ENCODE measurements around the gene RHOV. TPM values are rescaled to one million over a fixed set of nuclear protein-coding genes. Genes with fewer than 3 reads are reported as not detected.
A peak's percentile ranks its signal among the peaks of the same experiment; 100 is the strongest.

Gene RHOV
- total RNA-seq, 1 donor = 0.36 TPM

DNA sequence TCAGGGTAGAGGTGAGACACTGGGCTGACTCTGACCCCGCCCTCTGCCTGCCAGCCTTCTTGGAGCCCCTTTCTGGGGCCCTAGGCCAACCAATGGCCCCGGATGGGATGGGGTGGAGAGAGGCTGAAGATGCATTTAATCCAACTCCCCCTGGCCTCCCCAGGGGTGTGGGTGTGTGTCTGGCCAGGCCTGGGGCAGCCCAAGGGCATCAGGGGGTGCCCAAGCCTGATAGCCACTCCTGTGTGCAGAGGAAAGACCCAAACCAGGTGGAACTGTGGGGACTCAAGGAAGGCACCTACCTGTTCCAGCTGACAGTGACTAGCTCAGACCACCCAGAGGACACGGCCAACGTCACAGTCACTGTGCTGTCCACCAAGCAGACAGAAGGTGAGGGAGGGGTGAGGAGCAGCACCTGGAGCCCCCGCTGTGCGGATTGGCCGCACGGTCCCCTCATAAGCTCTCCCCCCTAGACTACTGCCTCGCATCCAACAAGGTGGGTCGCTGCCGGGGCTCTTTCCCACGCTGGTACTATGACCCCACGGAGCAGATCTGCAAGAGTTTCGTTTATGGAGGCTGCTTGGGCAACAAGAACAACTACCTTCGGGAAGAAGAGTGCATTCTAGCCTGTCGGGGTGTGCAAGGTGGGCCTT, 20.7 kb downstream of the RHOV start:
- TF ChIP-seq CTCF (IDR thresholded peaks at IDR 0.05; ENCODE audit: extremely low read depth, low read depth, low read length) = no peak
- no peaks in the 10 kb centered on the region for H3K36me3 ChIP-seq (ENCODE audit: insufficient read depth, low read length)
- no peak overlapping the region for H2AFZ ChIP-seq (ENCODE audit: low read length)
- no peaks in the 10 kb centered on the region for H3K79me2 ChIP-seq (ENCODE audit: insufficient read depth, low read length)
- no peak overlapping the region for H3K27ac ChIP-seq (ENCODE audit: low read depth, low read length)
- no peak overlapping the region for H3K4me2 ChIP-seq (ENCODE audit: insufficient read depth, low read length)
- no peaks in the 10 kb centered on the region for H3K9me3 ChIP-seq (ENCODE audit: low read depth, low read length)
- no peaks in the 10 kb centered on the region for H4K20me1 ChIP-seq (ENCODE audit: insufficient read depth, low read length)
- no peaks in the 10 kb centered on the region for H3K27me3 ChIP-seq (ENCODE audit: insufficient read depth, low read length)
- peak; percentile 66 for DNase-seq (ENCODE audit: insufficient read length, low spot score, missing footprints)
- H3K4me3 ChIP-seq (ENCODE audit: insufficient read depth, low read length) = no peak overlapping the region
- no peaks in the 10 kb centered on the region for H3K4me1 ChIP-seq (ENCODE audit: insufficient read depth, low read length)

DNA sequence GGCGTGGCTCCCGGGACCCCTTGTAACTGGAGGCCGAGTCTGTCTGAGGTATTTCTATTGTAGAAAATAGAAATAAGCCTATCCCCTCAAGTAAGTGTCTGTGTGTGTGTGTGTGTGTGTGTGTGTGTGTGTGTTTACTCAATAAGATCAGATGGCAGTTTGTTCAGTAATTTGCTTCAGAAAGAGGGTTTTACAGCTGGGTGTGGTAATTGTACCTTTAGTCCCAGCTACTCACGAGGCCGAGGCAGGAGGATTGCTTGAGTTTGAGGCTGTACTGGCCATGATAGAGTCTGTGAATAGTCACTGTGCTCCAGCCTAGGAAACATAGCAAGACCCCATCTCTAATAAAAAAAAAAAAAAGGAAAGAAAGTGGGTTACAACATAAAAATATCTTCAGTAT, 21.5 kb downstream of the RHOV start:
- Histone ChIP-seq H2AFZ (ENCODE audit: low read length) (no peak overlapping the region), H3K4me2 (ENCODE audit: insufficient read depth, low read length) (no peak overlapping the region), H3K27ac (ENCODE audit: low read depth, low read length) (no peak overlapping the region), H3K4me1 (ENCODE audit: insufficient read depth, low read length) (no peaks in the 10 kb centered on the region), H3K9me3 (ENCODE audit: low read depth, low read length) (no peaks in the 10 kb centered on the region), H3K79me2 (ENCODE audit: insufficient read depth, low read length) (no peaks in the 10 kb centered on the region), H3K27me3 (ENCODE audit: insufficient read depth, low read length) (peaks cover 3% of the 10 kb centered on the region), H4K20me1 (ENCODE audit: insufficient read depth, low read length) (no peaks in the 10 kb centered on the region), H3K4me3 (ENCODE audit: insufficient read depth, low read length) (no peak overlapping the region), H3K36me3 (ENCODE audit: insufficient read depth, low read length) (no peaks in the 10 kb centered on the region)
- no peak for TF ChIP-seq CTCF (IDR thresholded peaks at IDR 0.05; ENCODE audit: extremely low read depth, low read depth, low read length)
- DNase-seq (ENCODE audit: insufficient read length, low spot score, missing footprints) = peak; percentile 45

DNA sequence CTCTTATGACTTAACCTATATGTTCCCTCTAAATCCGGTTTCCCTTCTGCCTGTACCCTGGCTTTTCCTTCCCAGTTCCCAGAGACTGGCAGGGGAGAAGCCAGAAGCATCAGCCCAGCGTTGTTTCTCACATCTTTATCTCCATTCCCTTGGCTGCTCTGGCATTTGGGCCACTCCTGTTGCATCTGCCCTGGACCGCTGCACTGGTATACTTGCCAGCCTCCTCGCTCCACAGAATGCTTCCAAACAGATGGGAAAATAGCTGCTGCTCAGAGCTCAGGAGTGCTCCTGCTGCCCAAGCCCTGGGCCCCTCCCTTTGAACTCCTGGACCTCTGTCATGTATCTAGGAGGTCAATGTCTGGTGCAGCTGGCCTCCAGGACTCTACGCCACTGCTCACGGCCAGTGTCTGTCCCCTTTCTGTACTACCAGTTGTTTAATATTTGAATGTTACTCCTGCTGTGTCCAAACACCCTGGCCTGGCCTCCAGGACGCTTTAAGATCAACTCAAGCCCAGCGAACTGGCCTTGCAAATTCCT, 23.4 kb downstream of the RHOV start:
- Histone ChIP-seq H3K79me2 (ENCODE audit: insufficient read depth, low read length) (no peaks in the 10 kb centered on the region), H4K20me1 (ENCODE audit: insufficient read depth, low read length) (no peaks in the 10 kb centered on the region), H3K27ac (ENCODE audit: low read depth, low read length) (no peak overlapping the region), H3K36me3 (ENCODE audit: insufficient read depth, low read length) (no peaks in the 10 kb centered on the region), H3K27me3 (ENCODE audit: insufficient read depth, low read length) (peaks cover 4% of the 10 kb centered on the region), H3K4me1 (ENCODE audit: insufficient read depth, low read length) (peaks cover 6% of the 10 kb centered on the region), H3K4me2 (ENCODE audit: insufficient read depth, low read length) (no peak overlapping the region), H2AFZ (ENCODE audit: low read length) (no peak overlapping the region), H3K9me3 (ENCODE audit: low read depth, low read length) (no peaks in the 10 kb centered on the region), H3K4me3 (ENCODE audit: insufficient read depth, low read length) (no peak overlapping the region)
- TF ChIP-seq CTCF (IDR thresholded peaks at IDR 0.05; ENCODE audit: extremely low read depth, low read depth, low read length) = no peak
- peak; percentile 54 for DNase-seq (ENCODE audit: insufficient read length, low spot score, missing footprints)

GRCh38 chr15:40847223-40847961, 26.6 kb downstream of the RHOV start:
- Histone ChIP-seq H3K36me3 (ENCODE audit: insufficient read depth, low read length) (no peaks in the 10 kb centered on the region), H3K27ac (ENCODE audit: low read depth, low read length) (no peak overlapping the region), H3K4me2 (ENCODE audit: insufficient read depth, low read length) (no peak overlapping the region), H3K79me2 (ENCODE audit: insufficient read depth, low read length) (no peaks in the 10 kb centered on the region), H3K27me3 (ENCODE audit: insufficient read depth, low read length) (peaks cover 27% of the 10 kb centered on the region), H4K20me1 (ENCODE audit: insufficient read depth, low read length) (no peaks in the 10 kb centered on the region), H3K4me3 (ENCODE audit: insufficient read depth, low read length) (no peak overlapping the region), H2AFZ (ENCODE audit: low read length) (no peak overlapping the region), H3K9me3 (ENCODE audit: low read depth, low read length) (no peaks in the 10 kb centered on the region), H3K4me1 (ENCODE audit: insufficient read depth, low read length) (peaks cover 16% of the 10 kb centered on the region)
- DNase-seq (ENCODE audit: insufficient read length, low spot score, missing footprints) = peak; percentile 65
- no peak for TF ChIP-seq CTCF (IDR thresholded peaks at IDR 0.05; ENCODE audit: extremely low read depth, low read depth, low read length)
